ENCODE data around the gene P2RY6.

- TF ChIP-seq CTCF (IDR thresholded peaks at IDR 0.05), result no peak
- TF ChIP-seq EP300 (IDR thresholded peaks at IDR 0.05), result no peak
Observed at GRCh38 chr11:73265853-73266645, 6.1 kb upstream of the P2RY6 start.
